ENCODE data around the gene TIAM2.

GRCh38 chr6:155186052-155186658 lies 191.0 kb downstream of the TIAM2 start:
- TF ChIP-seq CTCF (IDR thresholded peaks at IDR 0.05) (no peak), POLR2A (IDR thresholded peaks at IDR 0.05) (no peak)
